H9 (cell line): ENCODE measurements around the gene SH3GL1. TPM values are rescaled to one million over a fixed set of nuclear protein-coding genes. Genes with fewer than 3 reads are reported as not detected.

ENCODE experiments used
- DNase-seq: peaks from one replicate; pipeline ENCODE4 v3.0.0-alpha.2; 2017
- H2AFZ ChIP-seq: one replicate; pipeline ENCODE4 v1.6.1; 2013; ENCODE audit warnings: mild to moderate bottlenecking, low read length, control low read depth, moderate library complexity
- H2AK5ac ChIP-seq: 2 replicates; pipeline ENCODE4 v1.6.1; 2013; ENCODE audit warnings: low read length, control low read depth, mixed read lengths; ENCODE audit not compliant: insufficient read length
- H2BK120ac ChIP-seq: one replicate; pipeline ENCODE4 v1.6.1; 2013; ENCODE audit warnings: low read depth, mild to moderate bottlenecking, low read length, control low read depth, inconsistent platforms; ENCODE audit not compliant: poor library complexity, severe bottlenecking
- H2BK12ac ChIP-seq: 2 replicates; pipeline ENCODE4 v1.6.1; 2013; ENCODE audit warnings: low read length, control low read depth, mixed read lengths, low read depth; ENCODE audit not compliant: insufficient read length
- H2BK15ac ChIP-seq: 2 replicates; pipeline ENCODE4 v1.6.1; 2013; ENCODE audit warnings: low read depth, low read length, control low read depth
- H2BK20ac ChIP-seq: one replicate; pipeline ENCODE4 v1.6.1; 2013; ENCODE audit warnings: low read depth, mild to moderate bottlenecking, low read length, control low read depth, inconsistent platforms; ENCODE audit not compliant: poor library complexity, severe bottlenecking
- H2BK5ac ChIP-seq: 2 replicates; pipeline ENCODE4 v1.6.1; 2013; ENCODE audit warnings: low read length, control low read depth, mixed read lengths; ENCODE audit not compliant: insufficient read length
- H3K14ac ChIP-seq: 2 replicates; pipeline ENCODE4 v1.6.1; 2013; ENCODE audit warnings: low read length, control low read depth; ENCODE audit not compliant: insufficient read depth
- H3K18ac ChIP-seq: 2 replicates; pipeline ENCODE4 v1.6.1; 2013; ENCODE audit warnings: low read depth, mild to moderate bottlenecking, mixed read lengths, low read length, control low read depth; ENCODE audit not compliant: insufficient read length
- H3K23ac ChIP-seq: 2 replicates; pipeline ENCODE4 v1.6.1; 2013; ENCODE audit warnings: low read length, control low read depth, mixed read lengths, low read depth; ENCODE audit not compliant: insufficient read length
- H3K23me2 ChIP-seq: 2 replicates; pipeline ENCODE4 v1.6.1; 2013; ENCODE audit warnings: low read depth, mild to moderate bottlenecking, mixed read lengths, low read length, control low read depth; ENCODE audit not compliant: insufficient read length, poor library complexity, severe bottlenecking
- H3K27ac ChIP-seq: 2 replicates; pipeline ENCODE4 v1.5.1; 2013; ENCODE audit warnings: low read length, control low read depth, mixed read lengths, low read depth; ENCODE audit not compliant: insufficient read length
- H3K27me3 ChIP-seq: 2 replicates; pipeline ENCODE4 v1.6.1; 2013; ENCODE audit warnings: low read length, control low read depth, inconsistent platforms; ENCODE audit not compliant: insufficient read depth
- H3K4ac ChIP-seq: 2 replicates; pipeline ENCODE4 v1.6.1; 2013; ENCODE audit warnings: low read depth, mild to moderate bottlenecking, control low read depth, inconsistent platforms, low read length, moderate library complexity
- H3K4me1 ChIP-seq: 2 replicates; pipeline ENCODE4 v1.6.1; 2013; ENCODE audit warnings: low read length, control low read depth, inconsistent platforms; ENCODE audit not compliant: insufficient read depth
- H3K4me2 ChIP-seq: 2 replicates; pipeline ENCODE4 v1.6.1; 2013; ENCODE audit warnings: low read length, control low read depth, mixed read lengths; ENCODE audit not compliant: insufficient read length, insufficient read depth
- H3K56ac ChIP-seq: 2 replicates; pipeline ENCODE4 v1.6.1; 2013; ENCODE audit warnings: low read depth, mild to moderate bottlenecking, mixed read lengths, low read length, control low read depth; ENCODE audit not compliant: insufficient read length
- H3K79me1 ChIP-seq: 2 replicates; pipeline ENCODE4 v1.6.1; 2013; ENCODE audit warnings: low read depth, mild to moderate bottlenecking, moderate library complexity, low read length, control low read depth, inconsistent platforms; ENCODE audit not compliant: insufficient read depth, poor library complexity, severe bottlenecking
- H3K79me2 ChIP-seq: 2 replicates; pipeline ENCODE4 v1.6.1; 2013; ENCODE audit warnings: low read length, control low read depth, inconsistent platforms; ENCODE audit not compliant: insufficient read depth
- H3K9ac ChIP-seq: 2 replicates; pipeline ENCODE4 v1.6.1; 2013; ENCODE audit warnings: low read length, control low read depth, mixed read lengths; ENCODE audit not compliant: insufficient read length; ENCODE audit errors: extremely low read depth
- H3K9me3 ChIP-seq: one replicate; pipeline ENCODE4 v1.6.1; 2013; ENCODE audit warnings: low read depth, low read length, inconsistent platforms; ENCODE audit not compliant: control insufficient read depth
- H3T11ph ChIP-seq: one replicate; pipeline ENCODE4 v1.6.1; 2013; ENCODE audit warnings: mild to moderate bottlenecking, low read length, control low read depth, inconsistent platforms
- H4K20me1 ChIP-seq: one replicate; pipeline ENCODE4 v1.6.1; 2013; ENCODE audit not compliant: control insufficient read depth, insufficient read length, insufficient read depth
- H4K5ac ChIP-seq: 2 replicates; pipeline ENCODE4 v1.6.1; 2013; ENCODE audit warnings: low read depth, mild to moderate bottlenecking, mixed read lengths, low read length, control low read depth; ENCODE audit not compliant: insufficient read length
- H4K8ac ChIP-seq: replicated peaks from 2 replicates; pipeline ENCODE4 v1.6.1; 2013; ENCODE audit warnings: low read length, control low read depth, mixed read lengths, low read depth; ENCODE audit not compliant: insufficient read length
- H4K91ac ChIP-seq: 2 replicates; pipeline ENCODE4 v1.6.1; 2013; ENCODE audit warnings: low read depth, mild to moderate bottlenecking, moderate library complexity, mixed read lengths, low read length, control low read depth; ENCODE audit not compliant: insufficient read length
- H3K27ac Mint-ChIP-seq, 3 experiments: 2 replicates in 2 of 3; 3 replicates in 1 of 3; pipeline ENCODE4 v1.8.0; 2020 to 2021; ENCODE audit warnings: mixed read lengths in 3 of 3, mild to moderate bottlenecking in 1 of 3, moderate library complexity in 1 of 3
- H3K27me3 Mint-ChIP-seq: 2 replicates; pipeline ENCODE4 v1.8.0; 2021; ENCODE audit warnings: low read depth, mild to moderate bottlenecking, moderate library complexity, mixed read lengths
- H3K36me3 Mint-ChIP-seq, 3 experiments: 2 replicates in 2 of 3; 3 replicates in 1 of 3; pipeline ENCODE4 v1.8.0; 2020 to 2021; ENCODE audit warnings: low read depth in 3 of 3, mixed read lengths in 3 of 3; ENCODE audit not compliant: insufficient read depth in 1 of 3
- H3K4me1 Mint-ChIP-seq, 2 experiments: 2 replicates each; pipeline ENCODE4 v1.8.0; 2020; ENCODE audit warnings: mixed read lengths in 2 of 2
- H3K4me3 Mint-ChIP-seq, 2 experiments: 2 replicates in 1 of 2; 3 replicates in 1 of 2; pipeline ENCODE4 v1.8.0; 2020 to 2021; ENCODE audit warnings: mild to moderate bottlenecking in 2 of 2, mixed read lengths in 2 of 2, moderate library complexity in 1 of 2
- H3K9me3 Mint-ChIP-seq, 2 experiments: 2 replicates in 1 of 2; 3 replicates in 1 of 2; pipeline ENCODE4 v1.8.0; 2020; ENCODE audit warnings: mild to moderate bottlenecking in 2 of 2, mixed read lengths in 2 of 2, moderate library complexity in 1 of 2
- CTCF ChIP-seq: fragments of 200-600 bp; sonication (generic); conservative IDR thresholded peaks from 3 replicates; pipeline ENCODE4 v1.8.0; 2021; ENCODE audit warnings: antibody characterized with exemption, mild to moderate bottlenecking
- WGBS: extraction: QIAGEN DNeasy Blood & Tissue Kit; methylation state at CpG from one replicate; pipeline ENCODE4 v1.1.7; 2013; ENCODE audit warnings: missing lambda C conversion rate, low lambda C conversion rate, mixed read lengths; ENCODE audit not compliant: insufficient read length; ENCODE audit errors: extremely low coverage; 5-methylcytosine and 5-hydroxymethylcytosine counted together
- total RNA-seq: library from RNA; stranded (reverse); gene quantifications from 2 replicates; pipeline ENCODE4 v1.2.1, GENCODE V29; 2021

Gene SH3GL1
- total RNA-seq, 1 experiment from 2014 or later = 85.5 TPM

- no peak overlapping the region for H2BK120ac ChIP-seq
- no peak overlapping the region for H3K4ac ChIP-seq
- Mint-ChIP-seq H3K9me3 (no peaks in the 10 kb centered on the region), H3K27me3 (peaks cover 4% of the 10 kb centered on the region; the same call in 1 of the 2 replicates), H3K36me3 (peaks cover 0 to 3% (median 1%) of the 10 kb centered on the region in 3 experiments; a peak in 4 of 7 replicates), H3K4me1 (peaks cover 35 to 49% of the 10 kb centered on the region in 2 experiments), H3K4me3 (no peak overlapping the region), H3K27ac (peak overlapping the region in 1 of 3 experiments; percentile 27; a peak in 1 of 7 replicates)
- no peak for TF ChIP-seq CTCF
- H3K14ac ChIP-seq = no peak overlapping the region
- H3K9ac ChIP-seq = no peak overlapping the region
- no peak overlapping the region for H2BK15ac ChIP-seq
- no peak overlapping the region for H2BK12ac ChIP-seq
- H3K23me2 ChIP-seq = no peaks in the 10 kb centered on the region
- no peak overlapping the region for H3K4me2 ChIP-seq
- H3K4me1 ChIP-seq = peaks cover 8% of the 10 kb centered on the region; the same call in 1 of the 2 replicates
- no peak overlapping the region for H2BK5ac ChIP-seq
- no peak overlapping the region for H4K8ac ChIP-seq
- no peak overlapping the region for H3K18ac ChIP-seq
- no peaks in the 10 kb centered on the region for H3K9me3 ChIP-seq
- H3T11ph ChIP-seq = no peak overlapping the region
- no peak overlapping the region for H3K27ac ChIP-seq
- H3K56ac ChIP-seq = no peak overlapping the region
- no peak overlapping the region for H4K91ac ChIP-seq
- no peak overlapping the region for H4K5ac ChIP-seq
- H2BK20ac ChIP-seq = no peak overlapping the region
- H3K27me3 ChIP-seq = no peaks in the 10 kb centered on the region
- no peak for DNase-seq
- no peak overlapping the region for H2AFZ ChIP-seq
- WGBS = no CpG with 5 or more reads among the region's 8 CpGs
- no peak overlapping the region for H3K23ac ChIP-seq
- peaks cover 7% of the 10 kb centered on the region for H3K79me1 ChIP-seq
- H3K79me2 ChIP-seq = no peaks in the 10 kb centered on the region; the same call in 1 of the 2 replicates
- H2AK5ac ChIP-seq = no peak overlapping the region
- no peaks in the 10 kb centered on the region for H4K20me1 ChIP-seq
Measured at GRCh38 chr19:4373013-4373367, 27.4 kb downstream of the SH3GL1 start.
